Amniotic stem cell (primary cell): ENCODE results near the gene KNCN.

Experiments
- DNase-seq: peaks from one replicate; lab custom pipeline; 2025; lab: John Stamatoyannopoulos, UW

Gene KNCN

GRCh38 chr1:46568461-46568891, 17.0 kb upstream of the KNCN start:
- DNase-seq = no peak

- DNase-seq = no peak
Measured at GRCh38 chr1:46563341-46563740, 11.9 kb upstream of the KNCN start.

GRCh38 chr1:46562498-46562897, 11.1 kb upstream of the KNCN start:
- no peak for DNase-seq

GRCh38 chr1:46558966-46559365, 7.5 kb upstream of the KNCN start:
- no peak for DNase-seq

GRCh38 chr1:46558141-46558963, 6.9 kb upstream of the KNCN start:
- no peak for DNase-seq

- no peak for DNase-seq
Measured at GRCh38 chr1:46557403-46557802, 6.0 kb upstream of the KNCN start.

GRCh38 chr1:46556822-46557221, 5.4 kb upstream of the KNCN start:
- no peak for DNase-seq

- DNase-seq = no peak
Measured at GRCh38 chr1:46555826-46556619, 4.6 kb upstream of the KNCN start.

GRCh38 chr1:46554597-46555381, 3.3 kb upstream of the KNCN start:
- DNase-seq = no peak

GRCh38 chr1:46554236-46554596, 2.8 kb upstream of the KNCN start:
- DNase-seq = no peak

GRCh38 chr1:46553506-46553905, 2.1 kb upstream of the KNCN start:
- no peak for DNase-seq

GRCh38 chr1:46552357-46553237, 1.1 kb upstream of the KNCN start:
- no peak for DNase-seq

GRCh38 chr1:46550751-46551231, 656 bp downstream of the KNCN start:
- DNase-seq = no peak

- DNase-seq = no peak
Measured at GRCh38 chr1:46549697-46550681, 1.5 kb downstream of the KNCN start.

GRCh38 chr1:46547481-46548383, 3.7 kb downstream of the KNCN start:
- DNase-seq = peak; percentile 50

GRCh38 chr1:46546210-46546609, 5.2 kb downstream of the KNCN start:
- no peak for DNase-seq

- DNase-seq = no peak
Measured at GRCh38 chr1:46545784-46546183, 5.7 kb downstream of the KNCN start.

GRCh38 chr1:46544561-46545240, 6.7 kb downstream of the KNCN start:
- DNase-seq = no peak
